ENCODE data around the gene NTRK3. TPM values are rescaled to one million over a fixed set of nuclear protein-coding genes. Genes with fewer than 3 reads are reported as not detected.

The NTRK3 gene
- total RNA-seq, 1 experiment from 2014 or later: not detected

DNA sequence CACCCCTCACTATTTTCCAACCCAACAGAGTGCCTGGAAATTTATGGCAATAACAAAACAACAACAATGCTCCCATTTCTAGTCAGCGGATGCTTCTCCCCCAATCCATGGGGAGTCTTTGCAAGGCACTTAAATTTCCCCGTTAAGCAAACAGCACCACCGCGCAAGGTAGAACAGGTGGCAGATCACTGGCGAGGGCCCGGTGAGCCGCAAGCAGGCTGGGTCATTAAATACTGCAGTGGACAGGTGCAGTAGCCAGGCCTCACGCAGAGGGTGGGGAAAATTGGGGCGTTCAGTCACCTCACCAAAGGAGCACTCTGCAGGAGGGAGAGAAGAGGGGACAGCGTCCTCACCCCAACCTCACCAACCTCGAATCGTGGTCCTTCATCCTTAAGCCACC, 147.5 kb downstream of the NTRK3 start:
- TF ChIP-seq, protein P1, sequence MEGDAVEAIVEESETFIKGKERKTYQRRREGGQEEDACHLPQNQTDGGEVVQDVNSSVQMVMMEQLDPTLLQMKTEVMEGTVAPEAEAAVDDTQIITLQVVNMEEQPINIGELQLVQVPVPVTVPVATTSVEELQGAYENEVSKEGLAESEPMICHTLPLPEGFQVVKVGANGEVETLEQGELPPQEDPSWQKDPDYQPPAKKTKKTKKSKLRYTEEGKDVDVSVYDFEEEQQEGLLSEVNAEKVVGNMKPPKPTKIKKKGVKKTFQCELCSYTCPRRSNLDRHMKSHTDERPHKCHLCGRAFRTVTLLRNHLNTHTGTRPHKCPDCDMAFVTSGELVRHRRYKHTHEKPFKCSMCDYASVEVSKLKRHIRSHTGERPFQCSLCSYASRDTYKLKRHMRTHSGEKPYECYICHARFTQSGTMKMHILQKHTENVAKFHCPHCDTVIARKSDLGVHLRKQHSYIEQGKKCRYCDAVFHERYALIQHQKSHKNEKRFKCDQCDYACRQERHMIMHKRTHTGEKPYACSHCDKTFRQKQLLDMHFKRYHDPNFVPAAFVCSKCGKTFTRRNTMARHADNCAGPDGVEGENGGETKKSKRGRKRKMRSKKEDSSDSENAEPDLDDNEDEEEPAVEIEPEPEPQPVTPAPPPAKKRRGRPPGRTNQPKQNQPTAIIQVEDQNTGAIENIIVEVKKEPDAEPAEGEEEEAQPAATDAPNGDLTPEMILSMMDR (IDR thresholded peaks at IDR 0.05; ENCODE audit: insufficient read depth in 1 of 2, low read depth in 1 of 2, low read length in 1 of 2, severe bottlenecking in 1 of 2, unreplicated experiment in 1 of 2): no peak
- Mint-ChIP-seq H3K4me3 (ENCODE audit: unreplicated experiment) (no peak overlapping the region), H3K4me1 (ENCODE audit: low read depth, unreplicated experiment) (no peaks in the 10 kb centered on the region), H3K36me3 (ENCODE audit: insufficient read depth, unreplicated experiment) (no peaks in the 10 kb centered on the region), H3K9me3 (ENCODE audit: unreplicated experiment) (no peaks in the 10 kb centered on the region), H3K27me3 (ENCODE audit: insufficient read depth, unreplicated experiment) (peaks cover 30% of the 10 kb centered on the region), H3K27ac (ENCODE audit: unreplicated experiment) (no peak overlapping the region)
- Histone ChIP-seq H3K9me3 (no peaks in the 10 kb centered on the region), H3K27me3 (replicated peaks; ENCODE audit: control insufficient read depth, insufficient read depth, low read length) (no peaks in the 10 kb centered on the region; the same call in 1 of the 2 replicates), H3K36me3 (ENCODE audit: control insufficient read depth, insufficient read depth, low read length) (no peaks in the 10 kb centered on the region), H3K4me1 (no peaks in the 10 kb centered on the region), H3K4me3 (ENCODE audit: low read depth, low read length) (no peak overlapping the region)
- ChIA-PET CTCF (no interaction called here), POLR2A (no interaction called here)
- intact Hi-C loops (cut with micrococcal nuclease; ENCODE audit: unreplicated experiment): no loop called here
- DNase-seq: no peak
- no TSS peak for BruUV-seq (replicated peaks)

GRCh38 chr15:88108477-88108876, 148.1 kb downstream of the NTRK3 start:
- CTCF ChIA-PET: no interaction called here
- no TSS peak for BruUV-seq (replicated peaks)

DNA sequence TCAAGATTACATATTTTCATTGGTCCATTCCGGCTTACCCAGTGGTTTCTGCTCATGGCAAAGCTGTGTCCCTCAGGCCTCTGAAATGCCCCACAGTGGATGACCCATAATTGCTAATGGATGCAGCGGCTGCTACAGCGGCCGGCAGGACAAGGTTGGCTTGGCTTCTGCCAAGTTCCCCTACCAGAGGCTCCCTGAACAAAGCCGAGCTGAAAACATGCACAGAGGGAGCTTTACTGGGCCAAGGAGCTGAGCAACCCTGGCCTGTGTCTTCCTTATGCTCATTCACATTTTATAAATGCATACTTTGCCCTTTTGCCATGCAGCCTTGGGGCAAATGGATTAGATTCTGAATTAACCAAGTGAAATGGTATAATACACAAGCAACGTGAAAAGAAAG, 150.5 kb downstream of the NTRK3 start:
- Histone ChIP-seq H3K9me3 (no peaks in the 10 kb centered on the region), H3K4me3 (ENCODE audit: low read depth, low read length) (no peak overlapping the region), H3K4me1 (no peaks in the 10 kb centered on the region), H3K27me3 (replicated peaks; ENCODE audit: control insufficient read depth, insufficient read depth, low read length) (no peaks in the 10 kb centered on the region; the same call in 1 of the 2 replicates), H3K36me3 (ENCODE audit: control insufficient read depth, insufficient read depth, low read length) (no peaks in the 10 kb centered on the region)
- peaks cover 30% of the 10 kb centered on the region for H3K27me3 Mint-ChIP-seq (ENCODE audit: insufficient read depth, unreplicated experiment)
- H3K36me3 Mint-ChIP-seq (ENCODE audit: insufficient read depth, unreplicated experiment): no peaks in the 10 kb centered on the region
- ChIA-PET POLR2A (no interaction called here), CTCF (no interaction called here)
- TF ChIP-seq, protein P1 (IDR thresholded peaks at IDR 0.05; ENCODE audit: insufficient read depth in 1 of 2, low read depth in 1 of 2, low read length in 1 of 2, severe bottlenecking in 1 of 2, unreplicated experiment in 1 of 2): no peak
- BruUV-seq (replicated peaks): no TSS peak
- DNase-seq: no peak
- H3K9me3 Mint-ChIP-seq (ENCODE audit: unreplicated experiment): no peaks in the 10 kb centered on the region
- no peak overlapping the region for H3K4me3 Mint-ChIP-seq (ENCODE audit: unreplicated experiment)
- no peaks in the 10 kb centered on the region for H3K4me1 Mint-ChIP-seq (ENCODE audit: low read depth, unreplicated experiment)
- intact Hi-C loops (cut with micrococcal nuclease; ENCODE audit: unreplicated experiment): no loop called here
- no peak overlapping the region for H3K27ac Mint-ChIP-seq (ENCODE audit: unreplicated experiment)

More at GRCh38 chr15:88108477-88108876, 148.1 kb downstream of the NTRK3 start:
- TF ChIP-seq, protein P1 (IDR thresholded peaks at IDR 0.05; ENCODE audit: insufficient read depth in 1 of 2, low read depth in 1 of 2, low read length in 1 of 2, severe bottlenecking in 1 of 2, unreplicated experiment in 1 of 2): no peak
- Histone ChIP-seq H3K4me3 (ENCODE audit: low read depth, low read length) (no peak overlapping the region), H3K27me3 (replicated peaks; ENCODE audit: control insufficient read depth, insufficient read depth, low read length) (no peaks in the 10 kb centered on the region; the same call in 1 of the 2 replicates), H3K4me1 (no peaks in the 10 kb centered on the region), H3K9me3 (no peaks in the 10 kb centered on the region), H3K36me3 (ENCODE audit: control insufficient read depth, insufficient read depth, low read length) (no peaks in the 10 kb centered on the region)
- Mint-ChIP-seq H3K4me3 (ENCODE audit: unreplicated experiment) (no peak overlapping the region), H3K4me1 (ENCODE audit: low read depth, unreplicated experiment) (no peaks in the 10 kb centered on the region), H3K36me3 (ENCODE audit: insufficient read depth, unreplicated experiment) (no peaks in the 10 kb centered on the region), H3K27ac (ENCODE audit: unreplicated experiment) (no peak overlapping the region), H3K9me3 (ENCODE audit: unreplicated experiment) (no peaks in the 10 kb centered on the region), H3K27me3 (ENCODE audit: insufficient read depth, unreplicated experiment) (peaks cover 30% of the 10 kb centered on the region)
- POLR2A ChIA-PET: no interaction called here
- intact Hi-C loops (cut with micrococcal nuclease; ENCODE audit: unreplicated experiment): no loop called here
- no peak for DNase-seq

All from Caco-2 (cell line).